DOHH2 (cell line): ENCODE measurements around the gene TIRAP.
"Not testable (repeated sequence)": the region's sequence is repeated elsewhere in the genome, so short reads cannot be mapped to it uniquely, and the experiment has no call there.

Experiments used
- H3F3A ChIP-seq: fragments of 200-600 bp; sonication (generic), shearing (Covaris generic); 2 replicates; pipeline ENCODE4 v1.6.0; 2016; ENCODE audit warnings: antibody characterized with exemption, mild to moderate bottlenecking; ENCODE audit not compliant: control insufficient read depth, insufficient read depth
- H3K27ac ChIP-seq: fragments of 200-600 bp; sonication (generic); 2 replicates; pipeline ENCODE4 v1.5.1; 2014; ENCODE audit warnings: low read depth, mild to moderate bottlenecking, low read length, moderate library complexity
- H3K27me3 ChIP-seq: fragments of 200-600 bp; sonication (generic); 2 replicates; pipeline ENCODE4 v1.6.1; 2014; ENCODE audit warnings: mild to moderate bottlenecking, low read length, mixed read lengths; ENCODE audit not compliant: control insufficient read depth
- H3K36me3 ChIP-seq: fragments of 200-600 bp; sonication (generic); 2 replicates; pipeline ENCODE4 v1.6.1; 2014; ENCODE audit warnings: mild to moderate bottlenecking, low read length, moderate library complexity, mixed read lengths; ENCODE audit not compliant: control insufficient read depth
- H3K4me1 ChIP-seq: fragments of 200-600 bp; sonication (generic); 2 replicates; pipeline ENCODE4 v1.6.1; 2014; ENCODE audit warnings: mild to moderate bottlenecking, low read length, mixed read lengths; ENCODE audit not compliant: control insufficient read depth
- H3K4me2 ChIP-seq: fragments of 200-600 bp; sonication (generic); 2 replicates; pipeline ENCODE4 v1.6.0; 2014; ENCODE audit warnings: mild to moderate bottlenecking, low read length, moderate library complexity
- H3K4me3 ChIP-seq: fragments of 200-600 bp; sonication (generic); 2 replicates; pipeline ENCODE4 v1.5.1; 2014; ENCODE audit warnings: mild to moderate bottlenecking, low read length, mixed read lengths
- H3K79me2 ChIP-seq: fragments of 200-600 bp; sonication (generic); 2 replicates; pipeline ENCODE4 v1.6.1; 2014; ENCODE audit warnings: mild to moderate bottlenecking, low read length, mixed read lengths; ENCODE audit not compliant: control insufficient read depth
- H3K9me2 ChIP-seq: fragments of 200-600 bp; sonication (generic); replicated peaks from 2 replicates; pipeline ENCODE4 v1.6.1; 2014; ENCODE audit warnings: mild to moderate bottlenecking, low read length, mixed read lengths; ENCODE audit not compliant: control insufficient read depth
- H3K9me3 ChIP-seq: fragments of 200-600 bp; sonication (generic); 2 replicates; pipeline ENCODE4 v1.6.1; 2014; ENCODE audit warnings: antibody characterized with exemption, low read length, mixed read lengths; ENCODE audit not compliant: control insufficient read depth, insufficient read depth
- H4K20me1 ChIP-seq: fragments of 200-600 bp; sonication (generic); 2 replicates; pipeline ENCODE4 v1.6.0; 2014; ENCODE audit warnings: low read depth, mild to moderate bottlenecking, antibody characterized with exemption, low read length, moderate library complexity; ENCODE audit not compliant: control insufficient read depth, insufficient read depth
- EZH2phosphoT487 ChIP-seq: fragments of 200-600 bp; sonication (generic); IDR thresholded peaks from 2 replicates; pipeline ENCODE4 v1.6.1; 2017; ENCODE audit warnings: borderline replicate concordance, mild to moderate bottlenecking, antibody characterized with exemption, low read length, moderate library complexity, mixed read lengths
- TF ChIP-seq, protein P1 (sequence below): fragments of 200-600 bp; sonication (generic); IDR thresholded peaks from one replicate; pipeline ENCODE4 v1.5.1; 2014; ENCODE audit warnings: antibody characterized with exemption, mild to moderate bottlenecking, low read depth, low read length; ENCODE audit not compliant: poor library complexity, severe bottlenecking

The TIRAP gene

GRCh38 chr11:126307706-126308105 is 24.8 kb downstream of the TIRAP start:
- Histone ChIP-seq H3K4me1 (peaks cover 17% of the 10 kb centered on the region), H3K4me3 (no peak overlapping the region), H4K20me1 (0 out of 2 replicates have a peak, but pooled peaks cover 3% of the 10 kb centered on the region), H3K27ac (no peak overlapping the region), H3K36me3 (peaks cover 46% of the 10 kb centered on the region), H3K79me2 (peaks cover 46% of the 10 kb centered on the region), H3K4me2 (no peak overlapping the region), H3K27me3 (no peaks in the 10 kb centered on the region), H3K9me3 (no peaks in the 10 kb centered on the region), H3F3A (0 out of 2 replicates have a peak, but pooled peaks cover 2% of the 10 kb centered on the region), H3K9me2 (no peaks in the 10 kb centered on the region)
- no peak for TF ChIP-seq EZH2phosphoT487
- TF ChIP-seq, protein P1, sequence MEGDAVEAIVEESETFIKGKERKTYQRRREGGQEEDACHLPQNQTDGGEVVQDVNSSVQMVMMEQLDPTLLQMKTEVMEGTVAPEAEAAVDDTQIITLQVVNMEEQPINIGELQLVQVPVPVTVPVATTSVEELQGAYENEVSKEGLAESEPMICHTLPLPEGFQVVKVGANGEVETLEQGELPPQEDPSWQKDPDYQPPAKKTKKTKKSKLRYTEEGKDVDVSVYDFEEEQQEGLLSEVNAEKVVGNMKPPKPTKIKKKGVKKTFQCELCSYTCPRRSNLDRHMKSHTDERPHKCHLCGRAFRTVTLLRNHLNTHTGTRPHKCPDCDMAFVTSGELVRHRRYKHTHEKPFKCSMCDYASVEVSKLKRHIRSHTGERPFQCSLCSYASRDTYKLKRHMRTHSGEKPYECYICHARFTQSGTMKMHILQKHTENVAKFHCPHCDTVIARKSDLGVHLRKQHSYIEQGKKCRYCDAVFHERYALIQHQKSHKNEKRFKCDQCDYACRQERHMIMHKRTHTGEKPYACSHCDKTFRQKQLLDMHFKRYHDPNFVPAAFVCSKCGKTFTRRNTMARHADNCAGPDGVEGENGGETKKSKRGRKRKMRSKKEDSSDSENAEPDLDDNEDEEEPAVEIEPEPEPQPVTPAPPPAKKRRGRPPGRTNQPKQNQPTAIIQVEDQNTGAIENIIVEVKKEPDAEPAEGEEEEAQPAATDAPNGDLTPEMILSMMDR = peak; percentile 63

DNA sequence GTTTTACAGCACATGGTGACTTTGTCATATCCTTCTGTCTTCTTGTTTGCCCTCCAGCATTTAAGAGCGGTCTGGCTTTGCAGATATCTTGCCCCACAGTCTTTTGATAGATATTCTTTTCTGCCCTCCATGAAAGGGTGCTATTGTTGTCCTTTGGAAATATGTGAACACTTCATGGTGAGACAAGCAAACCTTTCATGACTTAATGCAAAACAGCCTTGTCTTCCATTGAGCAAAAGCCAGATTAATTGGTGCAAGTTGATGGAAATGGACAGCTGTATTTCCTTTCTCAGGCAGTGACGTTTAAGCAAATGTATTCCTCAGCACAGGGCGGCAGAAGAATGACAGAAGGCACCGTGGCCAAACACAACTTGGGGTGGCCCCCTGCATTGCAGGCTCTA is 25.4 kb downstream of the TIRAP start:
- Histone ChIP-seq H3K4me1 (peaks cover 13% of the 10 kb centered on the region), H3K79me2 (peaks cover 43% of the 10 kb centered on the region), H3K9me2 (no peaks in the 10 kb centered on the region), H3K27ac (no peak overlapping the region), H3K4me3 (no peak overlapping the region), H3F3A (0 out of 2 replicates have a peak, but pooled peaks cover 2% of the 10 kb centered on the region), H4K20me1 (0 out of 2 replicates have a peak, but pooled peaks cover 3% of the 10 kb centered on the region), H3K4me2 (no peak overlapping the region), H3K27me3 (no peaks in the 10 kb centered on the region), H3K36me3 (peaks cover 48% of the 10 kb centered on the region), H3K9me3 (no peaks in the 10 kb centered on the region)
- no peak for TF ChIP-seq EZH2phosphoT487
- TF ChIP-seq, protein P1 = no peak

GRCh38 chr11:126308771-126309170 is 25.9 kb downstream of the TIRAP start:
- H3K36me3 ChIP-seq = peaks cover 48% of the 10 kb centered on the region
- not testable (repeated sequence) for H3K4me3 ChIP-seq, H4K20me1 ChIP-seq, H3F3A ChIP-seq, H3K9me3 ChIP-seq, H3K27ac ChIP-seq, H3K9me2 ChIP-seq, H3K27me3 ChIP-seq, H3K4me2 ChIP-seq
- H3K4me1 ChIP-seq = peaks cover 13% of the 10 kb centered on the region
- H3K79me2 ChIP-seq = peaks cover 38% of the 10 kb centered on the region

- no peak overlapping the region for H3K4me2 ChIP-seq
- 0 out of 2 replicates have a peak, but pooled peaks cover 2% of the 10 kb centered on the region for H3F3A ChIP-seq
- H3K79me2 ChIP-seq = peaks cover 28% of the 10 kb centered on the region
- H3K9me3 ChIP-seq = no peaks in the 10 kb centered on the region
- H3K4me3 ChIP-seq = no peak overlapping the region
- H3K27me3 ChIP-seq = no peaks in the 10 kb centered on the region
- no peak overlapping the region for H3K27ac ChIP-seq
- no peaks in the 10 kb centered on the region for H3K9me2 ChIP-seq
- peaks cover 55% of the 10 kb centered on the region for H3K36me3 ChIP-seq
- TF ChIP-seq, protein P1 = peak; percentile 82
- TF ChIP-seq EZH2phosphoT487 = no peak
- H4K20me1 ChIP-seq = 0 out of 2 replicates have a peak, but pooled peaks cover 3% of the 10 kb centered on the region
- peaks cover 13% of the 10 kb centered on the region for H3K4me1 ChIP-seq
These were observed 27.5 kb downstream of the TIRAP start for GRCh38 chr11:126310200-126310991.
